ENCODE measurements around the gene TIAM1.

DNA sequence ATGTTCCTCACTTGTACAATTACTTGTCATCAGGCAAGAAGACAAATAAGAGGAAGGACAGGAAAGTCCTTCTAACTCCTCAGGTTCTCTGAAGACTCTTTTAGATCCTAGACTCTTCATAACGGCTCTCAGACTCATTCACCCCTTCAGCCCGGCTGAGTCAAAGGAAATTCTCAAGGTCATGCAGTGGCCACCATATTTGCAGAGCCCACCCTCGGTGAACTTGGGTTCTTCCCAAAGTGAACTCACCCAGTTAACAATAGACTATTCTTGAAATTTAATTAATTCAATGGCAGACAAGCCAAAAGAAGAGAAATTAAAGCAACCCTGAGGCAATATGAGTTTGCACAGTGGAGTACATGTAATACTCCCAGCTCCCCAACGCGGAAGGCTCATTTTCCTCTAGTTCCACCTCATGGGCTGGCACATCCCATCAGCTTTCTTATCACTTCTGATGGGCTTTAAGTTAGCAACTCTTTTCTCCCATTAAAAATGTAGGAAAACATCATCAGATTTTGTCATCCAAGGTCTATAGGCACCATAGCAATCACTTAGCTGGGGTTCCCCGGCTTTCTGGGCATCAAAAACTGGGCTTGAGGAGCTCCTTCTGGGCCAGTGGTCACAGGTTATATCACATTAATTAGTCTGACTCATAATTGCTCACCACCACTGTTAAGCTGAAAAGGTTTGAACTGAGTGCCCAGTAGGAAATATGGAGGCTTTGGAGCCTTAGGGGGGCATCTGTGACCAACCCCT, 27.8 kb upstream of the TIAM1 start:
- TF ChIP-seq, protein P1, sequence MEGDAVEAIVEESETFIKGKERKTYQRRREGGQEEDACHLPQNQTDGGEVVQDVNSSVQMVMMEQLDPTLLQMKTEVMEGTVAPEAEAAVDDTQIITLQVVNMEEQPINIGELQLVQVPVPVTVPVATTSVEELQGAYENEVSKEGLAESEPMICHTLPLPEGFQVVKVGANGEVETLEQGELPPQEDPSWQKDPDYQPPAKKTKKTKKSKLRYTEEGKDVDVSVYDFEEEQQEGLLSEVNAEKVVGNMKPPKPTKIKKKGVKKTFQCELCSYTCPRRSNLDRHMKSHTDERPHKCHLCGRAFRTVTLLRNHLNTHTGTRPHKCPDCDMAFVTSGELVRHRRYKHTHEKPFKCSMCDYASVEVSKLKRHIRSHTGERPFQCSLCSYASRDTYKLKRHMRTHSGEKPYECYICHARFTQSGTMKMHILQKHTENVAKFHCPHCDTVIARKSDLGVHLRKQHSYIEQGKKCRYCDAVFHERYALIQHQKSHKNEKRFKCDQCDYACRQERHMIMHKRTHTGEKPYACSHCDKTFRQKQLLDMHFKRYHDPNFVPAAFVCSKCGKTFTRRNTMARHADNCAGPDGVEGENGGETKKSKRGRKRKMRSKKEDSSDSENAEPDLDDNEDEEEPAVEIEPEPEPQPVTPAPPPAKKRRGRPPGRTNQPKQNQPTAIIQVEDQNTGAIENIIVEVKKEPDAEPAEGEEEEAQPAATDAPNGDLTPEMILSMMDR (IDR thresholded peaks at IDR 0.05; ENCODE audit: low read depth, low read length), result no peak
- no peak for TF ChIP-seq EZH2phosphoT487 (IDR thresholded peaks at IDR 0.05; ENCODE audit: low read depth)

Measured in OCI-LY3 (cell line).